ENCODE measurements around the gene EYA4. TPM values are rescaled to one million over a fixed set of nuclear protein-coding genes. Genes with fewer than 3 reads are reported as not detected.

The EYA4 gene
- total RNA-seq, 4 donors from 2014 or later: 1.4 to 3.1 (median 1.6) TPM

- Histone ChIP-seq H3K27ac (no peak overlapping the region), H3K4me1 (no peaks in the 10 kb centered on the region), H3K9me3 (no peaks in the 10 kb centered on the region), H3K27me3 (no peaks in the 10 kb centered on the region), H3K4me3 (no peak overlapping the region), H3K36me3 (no peaks in the 10 kb centered on the region)
- no peak for TF ChIP-seq POLR2A (IDR thresholded peaks at IDR 0.05)
- no peak for ATAC-seq
- WGBS, 2 donors (ENCODE audit: low coverage in 1 of 2): 78 to 85% methylated on average over 6 of the region's 6 CpGs
These were observed 147.6 kb downstream of the EYA4 start for GRCh38 chr6:133388731-133389130.

GRCh38 chr6:133390168-133390567, 149.0 kb downstream of the EYA4 start:
- no peaks in the 10 kb centered on the region for H3K27me3 ChIP-seq
- no peak overlapping the region for H3K27ac ChIP-seq
- no peaks in the 10 kb centered on the region for H3K4me1 ChIP-seq
- H3K36me3 ChIP-seq: no peaks in the 10 kb centered on the region
- 92 to 100% methylated on average over 2 to 5 of the region's 9 CpGs for WGBS, 2 donors (ENCODE audit: low coverage in 1 of 2)
- no peak overlapping the region for H3K4me3 ChIP-seq
- H3K9me3 ChIP-seq: no peaks in the 10 kb centered on the region
- TF ChIP-seq CTCF (IDR thresholded peaks at IDR 0.05): no peak
- no peak for TF ChIP-seq POLR2AphosphoS5 (IDR thresholded peaks at IDR 0.05)
- no peak for TF ChIP-seq POLR2A (IDR thresholded peaks at IDR 0.05)
- TF ChIP-seq EP300 (IDR thresholded peaks at IDR 0.05): no peak
- ATAC-seq: no peak

GRCh38 chr6:133392015-133392414, 150.9 kb downstream of the EYA4 start:
- Histone ChIP-seq H3K9me3 (no peaks in the 10 kb centered on the region), H3K36me3 (no peaks in the 10 kb centered on the region), H3K27ac (no peak overlapping the region), H3K27me3 (no peaks in the 10 kb centered on the region), H3K4me3 (no peak overlapping the region), H3K4me1 (no peaks in the 10 kb centered on the region)
- 90 to 95% methylated on average over 2 to 3 of the region's 3 CpGs for WGBS, 2 donors (ENCODE audit: low coverage in 1 of 2)
- no peak for TF ChIP-seq POLR2AphosphoS5 (IDR thresholded peaks at IDR 0.05)
- no peak for TF ChIP-seq CTCF (IDR thresholded peaks at IDR 0.05)
- TF ChIP-seq POLR2A (IDR thresholded peaks at IDR 0.05): no peak
- no peak for TF ChIP-seq EP300 (IDR thresholded peaks at IDR 0.05)
- no peak for ATAC-seq

- Histone ChIP-seq H3K27ac (no peak overlapping the region), H3K27me3 (no peaks in the 10 kb centered on the region), H3K4me1 (no peaks in the 10 kb centered on the region), H3K9me3 (no peaks in the 10 kb centered on the region), H3K4me3 (no peak overlapping the region), H3K36me3 (no peaks in the 10 kb centered on the region)
- TF ChIP-seq EP300 (IDR thresholded peaks at IDR 0.05): no peak
- no peak for TF ChIP-seq CTCF (IDR thresholded peaks at IDR 0.05)
- TF ChIP-seq POLR2A (IDR thresholded peaks at IDR 0.05): no peak
- no peak for TF ChIP-seq POLR2AphosphoS5 (IDR thresholded peaks at IDR 0.05)
- 53 to 56% methylated on average over 2 of the region's 2 CpGs for WGBS, 2 donors (ENCODE audit: low coverage in 1 of 2)
- no peak for ATAC-seq
These were observed 151.5 kb downstream of the EYA4 start for GRCh38 chr6:133392641-133393040.

- no peaks in the 10 kb centered on the region for H3K9me3 ChIP-seq
- H3K36me3 ChIP-seq: no peaks in the 10 kb centered on the region
- no peak overlapping the region for H3K27ac ChIP-seq
- H3K27me3 ChIP-seq: no peaks in the 10 kb centered on the region
- 33 to 68% methylated on average over 1 of the region's 1 CpG for WGBS, 2 donors (ENCODE audit: low coverage in 1 of 2)
- ATAC-seq: no peak
- TF ChIP-seq CTCF (IDR thresholded peaks at IDR 0.05): no peak
- no peak overlapping the region for H3K4me3 ChIP-seq
- no peaks in the 10 kb centered on the region for H3K4me1 ChIP-seq
These were observed 152.7 kb downstream of the EYA4 start for GRCh38 chr6:133393891-133394290.

GRCh38 chr6:133394630-133395029, 153.5 kb downstream of the EYA4 start:
- H3K27me3 ChIP-seq: no peaks in the 10 kb centered on the region
- WGBS, 2 donors (ENCODE audit: low coverage in 1 of 2): 68 to 77% methylated on average over 2 of the region's 2 CpGs
- H3K4me1 ChIP-seq: no peaks in the 10 kb centered on the region
- TF ChIP-seq POLR2AphosphoS5 (IDR thresholded peaks at IDR 0.05): no peak
- no peak for TF ChIP-seq EP300 (IDR thresholded peaks at IDR 0.05)
- no peak for TF ChIP-seq POLR2A (IDR thresholded peaks at IDR 0.05)
- no peak for TF ChIP-seq CTCF (IDR thresholded peaks at IDR 0.05)
- H3K4me3 ChIP-seq: no peak overlapping the region
- H3K27ac ChIP-seq: no peak overlapping the region
- ATAC-seq: no peak
- H3K36me3 ChIP-seq: no peaks in the 10 kb centered on the region
- no peaks in the 10 kb centered on the region for H3K9me3 ChIP-seq
